GM20000 (cell line): ENCODE data around the gene PLCB2.

ENCODE experiments used
- DNase-seq: peaks from one replicate; pipeline ENCODE4 v3.0.0; 2012; ENCODE audit warnings: low spot score
- TF ChIP-seq, protein P1 (sequence below): IDR thresholded peaks from 2 replicates; pipeline ENCODE4 v1.5.1; 2012; ENCODE audit warnings: mild to moderate bottlenecking, control low read depth; ENCODE audit errors: extremely low read depth, missing control alignments

PLCB2 gene

DNA sequence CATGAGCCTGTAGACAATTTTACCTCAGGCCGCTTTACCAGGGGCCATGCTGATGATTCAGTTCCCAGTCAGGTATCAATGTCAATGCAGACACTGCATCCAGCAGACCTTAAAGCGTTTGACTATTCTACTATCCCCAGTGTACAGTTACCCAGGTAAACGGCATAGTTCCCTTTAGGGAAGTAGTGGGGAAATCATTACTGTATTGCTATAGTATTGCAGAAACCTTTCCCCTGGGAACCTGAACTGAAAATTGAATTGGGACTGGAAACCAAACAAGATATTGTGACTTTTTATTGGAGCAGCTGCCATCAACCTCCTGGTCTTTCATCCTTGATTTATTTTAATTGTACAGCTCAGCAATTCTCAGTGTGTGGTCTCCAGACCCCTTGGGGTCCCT lies 9.2 kb upstream of the PLCB2 start:
- DNase-seq = no peak
- TF ChIP-seq, protein P1, sequence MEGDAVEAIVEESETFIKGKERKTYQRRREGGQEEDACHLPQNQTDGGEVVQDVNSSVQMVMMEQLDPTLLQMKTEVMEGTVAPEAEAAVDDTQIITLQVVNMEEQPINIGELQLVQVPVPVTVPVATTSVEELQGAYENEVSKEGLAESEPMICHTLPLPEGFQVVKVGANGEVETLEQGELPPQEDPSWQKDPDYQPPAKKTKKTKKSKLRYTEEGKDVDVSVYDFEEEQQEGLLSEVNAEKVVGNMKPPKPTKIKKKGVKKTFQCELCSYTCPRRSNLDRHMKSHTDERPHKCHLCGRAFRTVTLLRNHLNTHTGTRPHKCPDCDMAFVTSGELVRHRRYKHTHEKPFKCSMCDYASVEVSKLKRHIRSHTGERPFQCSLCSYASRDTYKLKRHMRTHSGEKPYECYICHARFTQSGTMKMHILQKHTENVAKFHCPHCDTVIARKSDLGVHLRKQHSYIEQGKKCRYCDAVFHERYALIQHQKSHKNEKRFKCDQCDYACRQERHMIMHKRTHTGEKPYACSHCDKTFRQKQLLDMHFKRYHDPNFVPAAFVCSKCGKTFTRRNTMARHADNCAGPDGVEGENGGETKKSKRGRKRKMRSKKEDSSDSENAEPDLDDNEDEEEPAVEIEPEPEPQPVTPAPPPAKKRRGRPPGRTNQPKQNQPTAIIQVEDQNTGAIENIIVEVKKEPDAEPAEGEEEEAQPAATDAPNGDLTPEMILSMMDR = no peak

DNA sequence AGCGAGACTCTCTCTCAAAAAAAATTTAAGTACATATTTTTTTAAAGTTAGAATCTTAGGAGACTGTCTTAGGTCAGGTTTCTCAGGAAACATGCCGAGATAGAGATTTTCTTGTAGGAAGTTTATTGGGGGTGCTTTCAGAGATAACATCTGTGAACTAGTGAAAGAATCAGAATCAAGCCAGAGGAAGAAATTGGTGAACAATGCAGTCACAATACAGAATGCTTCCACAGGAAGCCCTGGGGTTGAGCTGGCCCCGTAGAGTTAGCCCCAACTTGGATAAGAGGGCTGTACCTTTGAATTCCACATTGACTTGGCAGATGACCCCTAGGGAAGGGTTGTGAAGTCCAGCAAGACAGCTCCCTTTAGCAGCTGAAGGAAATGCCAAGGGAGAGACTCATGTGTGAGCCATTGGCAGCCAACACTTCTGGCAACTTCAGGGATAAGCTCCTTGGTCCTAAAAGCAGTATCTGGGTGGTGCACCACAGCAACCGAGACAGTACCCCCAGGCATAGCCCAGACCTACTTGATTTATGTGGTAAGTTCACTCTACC lies 7.1 kb upstream of the PLCB2 start:
- TF ChIP-seq, protein P1 = no peak
- DNase-seq = no peak

DNA sequence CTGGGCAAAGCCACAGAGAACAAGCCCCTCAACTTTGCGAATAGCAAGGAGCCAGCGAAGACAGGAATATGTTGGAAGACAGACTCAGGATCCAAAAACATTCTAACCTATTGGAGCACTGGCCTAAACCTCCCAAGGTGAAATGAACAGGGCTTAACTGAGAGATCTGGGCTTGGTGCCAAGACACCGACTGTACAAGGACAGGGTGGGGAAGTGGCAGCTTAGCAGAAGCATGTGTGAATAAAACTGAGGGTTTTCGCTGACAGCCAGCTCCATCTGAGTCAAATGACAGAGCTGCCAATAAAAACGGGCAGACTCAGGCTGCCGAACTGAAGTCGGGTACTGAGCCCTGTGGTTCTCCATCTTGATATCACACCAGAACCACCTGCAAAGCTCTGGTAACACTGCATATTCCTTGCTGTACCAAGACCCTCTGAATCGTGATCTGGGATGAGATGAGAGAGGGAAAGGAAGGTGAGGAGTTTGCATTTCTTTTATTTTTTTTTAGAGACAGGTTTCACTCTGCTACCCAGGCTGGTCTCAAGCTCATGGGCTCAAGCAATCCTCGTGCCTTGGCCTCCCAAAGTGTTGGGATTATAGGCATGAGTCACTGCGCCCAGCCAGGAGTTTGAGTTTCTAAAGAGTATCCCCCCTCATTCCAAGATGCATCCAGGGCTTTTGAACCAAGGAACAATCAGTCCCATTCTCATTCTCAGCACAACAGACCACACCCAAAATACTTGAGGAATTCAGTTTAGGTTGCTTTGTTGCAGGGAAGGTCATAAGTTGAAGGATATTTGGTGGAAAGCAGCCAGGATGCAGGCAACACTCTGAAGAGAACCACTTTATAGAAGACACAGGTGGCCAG lies 6.0 kb upstream of the PLCB2 start:
- TF ChIP-seq, protein P1 = no peak
- no peak for DNase-seq

DNA sequence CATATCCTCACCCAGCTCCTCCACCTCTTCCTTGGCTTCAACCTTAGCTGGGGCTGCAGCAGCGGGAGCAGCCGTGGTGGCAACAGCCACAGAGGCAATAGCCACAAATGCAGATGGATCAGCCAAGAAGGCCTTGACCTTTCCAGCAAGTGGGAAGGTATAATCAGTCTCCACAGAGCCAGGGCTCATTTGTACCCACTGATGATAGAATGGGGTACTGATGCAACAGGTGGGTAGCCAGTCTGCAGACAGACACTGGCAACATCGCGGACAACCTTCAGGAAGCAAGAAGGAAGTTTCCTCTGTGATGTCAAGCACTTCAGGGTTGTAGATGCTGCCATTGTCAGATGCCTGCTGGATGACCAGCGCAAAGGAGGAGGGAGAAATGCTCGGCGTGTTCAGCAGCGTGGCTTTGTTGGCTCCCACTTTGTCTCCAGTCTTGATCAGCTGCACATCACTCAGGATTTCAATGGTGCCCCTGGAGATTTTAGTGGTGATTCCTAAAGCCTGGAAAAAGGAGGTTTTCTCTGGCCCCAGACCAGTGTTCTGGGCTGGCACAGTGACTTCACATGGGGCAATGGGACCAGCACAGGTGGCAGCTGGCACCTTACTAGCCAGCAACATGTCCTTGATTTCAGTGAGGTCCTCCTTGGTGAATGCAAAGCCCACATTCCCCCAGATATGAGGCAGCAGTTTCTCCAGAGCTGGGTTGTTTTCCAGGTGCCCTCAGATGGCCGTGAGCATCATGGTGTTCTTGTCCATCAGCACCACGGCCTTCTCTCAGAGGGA lies 4.8 kb upstream of the PLCB2 start:
- no peak for DNase-seq
- TF ChIP-seq, protein P1 = no peak

DNA sequence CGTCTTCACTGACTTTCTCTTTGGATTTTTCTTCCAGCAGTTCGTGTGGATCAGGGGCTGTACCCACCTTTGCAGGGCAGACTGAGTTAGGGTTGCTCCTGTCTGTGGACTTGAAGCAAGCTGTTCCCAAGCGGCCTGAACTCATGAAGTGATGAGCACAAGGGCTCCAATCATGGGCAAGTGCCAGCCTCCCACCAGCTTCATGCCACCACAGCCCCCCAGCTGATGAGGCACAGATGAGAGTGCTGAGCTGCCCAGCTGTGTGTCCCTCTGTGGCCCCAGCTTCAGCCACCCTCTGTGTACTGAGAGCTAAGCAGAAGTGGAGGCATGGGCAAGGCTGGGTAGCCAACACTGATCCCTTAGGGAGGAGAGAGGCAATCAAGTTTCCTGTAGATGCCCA lies 3.3 kb upstream of the PLCB2 start:
- DNase-seq = no peak

DNA sequence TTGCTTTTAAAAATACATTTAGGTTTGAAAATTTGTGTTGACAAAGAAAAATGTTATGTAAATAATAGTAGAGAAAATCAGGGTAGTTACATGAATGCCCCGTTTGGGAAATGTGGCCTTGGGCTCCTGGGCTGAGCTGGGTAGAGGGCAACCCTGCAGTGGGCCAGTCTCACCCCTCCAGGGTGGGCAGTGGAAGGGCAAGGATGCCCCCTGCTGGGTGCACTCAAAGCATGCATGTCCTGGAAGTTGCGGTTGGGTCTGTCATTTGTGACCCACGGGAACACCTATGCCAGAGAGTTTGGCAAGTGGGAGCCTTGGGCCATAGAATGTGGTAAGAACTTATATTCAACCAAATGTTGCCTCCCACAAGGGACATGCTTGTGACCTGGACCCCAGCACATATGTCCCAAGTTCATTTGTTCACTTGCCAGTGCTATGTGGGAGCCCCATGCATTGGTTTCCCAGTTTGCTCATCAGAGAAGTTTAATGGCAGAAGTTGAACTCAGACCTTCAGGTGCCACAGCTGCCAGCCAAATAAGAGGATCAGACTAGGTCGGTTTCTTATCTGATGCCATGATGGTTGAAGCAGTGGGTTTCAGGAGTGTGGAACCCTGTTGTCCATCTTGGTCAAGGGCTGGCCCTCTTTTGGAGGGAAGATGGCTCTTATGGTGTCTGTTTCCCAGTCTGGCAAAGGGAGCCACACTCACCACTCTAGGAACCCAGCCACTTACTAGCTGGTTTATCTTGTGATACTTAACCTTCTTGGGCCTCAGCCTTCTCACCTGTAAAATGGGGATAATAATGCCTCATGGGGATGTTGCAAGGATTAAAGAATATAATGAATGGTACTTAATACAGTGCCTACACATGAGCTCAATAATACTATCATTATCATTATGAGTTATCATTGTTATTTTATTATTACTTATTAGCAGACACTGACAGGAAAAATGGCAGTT lies 2.5 kb upstream of the PLCB2 start:
- TF ChIP-seq, protein P1 = peak; percentile 72
- DNase-seq = peak; percentile 61

More for the DNA sequence above, 3.3 kb upstream of the PLCB2 start:
- TF ChIP-seq, protein P1 = no peak
